Thyroid gland (tissue), 4 donors: ENCODE measurements around the gene SPAAR.

ENCODE experiments used
- POLR2A ChIP-seq, 2 donors: fragments of 450-650 bp; IDR thresholded peaks; one replicate each; pipeline ENCODE4 v1.6.1; 2017; ENCODE audit warnings: antibody characterized with exemption in 2 of 2, mild to moderate bottlenecking in 2 of 2, moderate library complexity in 1 of 2
- TF ChIP-seq, protein P1 (sequence below), 6 experiments: fragments of 200-600 bp in 3 of 6; fragments of 450-650 bp in 3 of 6; sonication (generic) in 3 of 6; IDR thresholded peaks; one replicate each; pipeline ENCODE4 v1.5.1; 2016 to 2019; ENCODE audit warnings: antibody characterized with exemption in 6 of 6, mild to moderate bottlenecking in 2 of 6, inconsistent platforms in 1 of 6, moderate library complexity in 1 of 6

DNA sequence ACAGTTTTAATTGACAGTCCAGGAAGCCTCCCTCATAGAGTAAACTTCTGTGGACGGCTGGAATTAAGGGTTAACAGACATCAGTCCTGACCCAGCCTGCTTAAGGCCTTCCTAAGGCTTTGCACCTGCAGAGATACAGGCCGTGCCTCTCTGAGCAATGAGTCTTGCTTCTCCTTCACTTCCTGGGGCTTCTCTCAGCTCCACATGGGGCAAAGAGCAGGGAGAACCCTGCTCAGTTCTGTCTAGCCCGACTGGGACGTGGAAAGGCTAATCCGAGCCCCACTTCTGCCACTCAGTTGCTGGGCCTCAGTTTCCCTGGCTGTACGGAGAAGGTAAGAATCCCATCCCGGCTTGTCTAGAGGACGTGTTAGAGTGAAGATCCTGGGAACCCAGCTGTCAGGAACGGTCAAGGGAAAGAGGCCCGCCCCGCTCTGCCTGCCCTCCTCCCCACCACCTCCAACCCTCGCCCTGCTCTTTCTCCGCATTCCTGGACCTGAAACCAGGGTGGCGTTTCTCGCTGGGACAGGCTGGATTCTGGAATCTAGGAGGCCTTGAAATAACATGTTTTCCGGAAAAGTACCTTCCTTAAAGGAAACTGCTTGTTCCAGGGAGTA, 6.5 kb downstream of the SPAAR start:
- no peak for TF ChIP-seq POLR2A (IDR thresholded peaks at IDR 0.05)
- TF ChIP-seq, protein P1, sequence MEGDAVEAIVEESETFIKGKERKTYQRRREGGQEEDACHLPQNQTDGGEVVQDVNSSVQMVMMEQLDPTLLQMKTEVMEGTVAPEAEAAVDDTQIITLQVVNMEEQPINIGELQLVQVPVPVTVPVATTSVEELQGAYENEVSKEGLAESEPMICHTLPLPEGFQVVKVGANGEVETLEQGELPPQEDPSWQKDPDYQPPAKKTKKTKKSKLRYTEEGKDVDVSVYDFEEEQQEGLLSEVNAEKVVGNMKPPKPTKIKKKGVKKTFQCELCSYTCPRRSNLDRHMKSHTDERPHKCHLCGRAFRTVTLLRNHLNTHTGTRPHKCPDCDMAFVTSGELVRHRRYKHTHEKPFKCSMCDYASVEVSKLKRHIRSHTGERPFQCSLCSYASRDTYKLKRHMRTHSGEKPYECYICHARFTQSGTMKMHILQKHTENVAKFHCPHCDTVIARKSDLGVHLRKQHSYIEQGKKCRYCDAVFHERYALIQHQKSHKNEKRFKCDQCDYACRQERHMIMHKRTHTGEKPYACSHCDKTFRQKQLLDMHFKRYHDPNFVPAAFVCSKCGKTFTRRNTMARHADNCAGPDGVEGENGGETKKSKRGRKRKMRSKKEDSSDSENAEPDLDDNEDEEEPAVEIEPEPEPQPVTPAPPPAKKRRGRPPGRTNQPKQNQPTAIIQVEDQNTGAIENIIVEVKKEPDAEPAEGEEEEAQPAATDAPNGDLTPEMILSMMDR (IDR thresholded peaks at IDR 0.05), result no peak
